ENCODE results near the gene RELCH.

DNA sequence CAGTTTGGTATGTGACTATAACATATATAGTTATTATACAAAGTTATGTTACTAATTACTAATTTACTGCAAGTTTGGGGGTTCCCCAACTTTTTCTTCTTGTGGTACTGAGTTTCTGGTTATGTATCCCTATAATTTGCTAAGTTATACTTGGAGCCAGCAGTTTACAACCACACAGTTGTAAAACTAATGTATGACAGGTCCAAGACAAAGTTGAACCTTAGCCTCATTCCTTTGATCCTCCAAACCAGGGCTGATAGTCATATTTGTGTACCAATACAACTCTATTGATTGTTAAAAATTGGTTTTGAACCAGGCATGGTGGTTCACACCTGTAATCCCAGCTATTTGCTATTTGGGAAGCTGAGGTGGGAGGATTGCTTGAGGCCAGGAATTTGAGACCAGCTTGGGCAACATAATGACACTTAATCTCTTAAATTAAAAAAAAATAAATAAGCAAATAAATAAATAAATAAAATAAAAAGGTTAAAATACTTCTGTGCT is 24.3 kb downstream of the RELCH start:
- TF ChIP-seq POLR2A (IDR thresholded peaks at IDR 0.05), result no peak
- TF ChIP-seq, protein P1, sequence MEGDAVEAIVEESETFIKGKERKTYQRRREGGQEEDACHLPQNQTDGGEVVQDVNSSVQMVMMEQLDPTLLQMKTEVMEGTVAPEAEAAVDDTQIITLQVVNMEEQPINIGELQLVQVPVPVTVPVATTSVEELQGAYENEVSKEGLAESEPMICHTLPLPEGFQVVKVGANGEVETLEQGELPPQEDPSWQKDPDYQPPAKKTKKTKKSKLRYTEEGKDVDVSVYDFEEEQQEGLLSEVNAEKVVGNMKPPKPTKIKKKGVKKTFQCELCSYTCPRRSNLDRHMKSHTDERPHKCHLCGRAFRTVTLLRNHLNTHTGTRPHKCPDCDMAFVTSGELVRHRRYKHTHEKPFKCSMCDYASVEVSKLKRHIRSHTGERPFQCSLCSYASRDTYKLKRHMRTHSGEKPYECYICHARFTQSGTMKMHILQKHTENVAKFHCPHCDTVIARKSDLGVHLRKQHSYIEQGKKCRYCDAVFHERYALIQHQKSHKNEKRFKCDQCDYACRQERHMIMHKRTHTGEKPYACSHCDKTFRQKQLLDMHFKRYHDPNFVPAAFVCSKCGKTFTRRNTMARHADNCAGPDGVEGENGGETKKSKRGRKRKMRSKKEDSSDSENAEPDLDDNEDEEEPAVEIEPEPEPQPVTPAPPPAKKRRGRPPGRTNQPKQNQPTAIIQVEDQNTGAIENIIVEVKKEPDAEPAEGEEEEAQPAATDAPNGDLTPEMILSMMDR (IDR thresholded peaks at IDR 0.05), result no peak

All from lower leg skin (tissue), 3 donors.